Breast epithelium (tissue), 3 donors: Measurements from ENCODE around the gene HIPK1.

Experiments
- CTCF ChIP-seq, 3 donors: fragments of 450-650 bp; IDR thresholded peaks; one replicate each; pipeline ENCODE4 v1.5.1; 2016 to 2017; ENCODE audit warnings: antibody characterized with exemption in 3 of 3, mild to moderate bottlenecking in 3 of 3, moderate library complexity in 3 of 3
- POLR2A ChIP-seq: fragments of 450-650 bp; IDR thresholded peaks from one replicate; pipeline ENCODE4 v1.6.1; 2016; ENCODE audit warnings: antibody characterized with exemption, mild to moderate bottlenecking, moderate library complexity

- TF ChIP-seq POLR2A: no peak
- TF ChIP-seq CTCF (IDR thresholded peaks at IDR 0.05): no peak
Measured at GRCh38 chr1:113995382-113995781, 66.3 kb downstream of the HIPK1 start.
